ENCODE results near the gene TBC1D22A.

The TBC1D22A gene

GRCh38 chr22:47019012-47019790 lies 256.8 kb downstream of the TBC1D22A start:
- DNase-seq, result no peak

DNA sequence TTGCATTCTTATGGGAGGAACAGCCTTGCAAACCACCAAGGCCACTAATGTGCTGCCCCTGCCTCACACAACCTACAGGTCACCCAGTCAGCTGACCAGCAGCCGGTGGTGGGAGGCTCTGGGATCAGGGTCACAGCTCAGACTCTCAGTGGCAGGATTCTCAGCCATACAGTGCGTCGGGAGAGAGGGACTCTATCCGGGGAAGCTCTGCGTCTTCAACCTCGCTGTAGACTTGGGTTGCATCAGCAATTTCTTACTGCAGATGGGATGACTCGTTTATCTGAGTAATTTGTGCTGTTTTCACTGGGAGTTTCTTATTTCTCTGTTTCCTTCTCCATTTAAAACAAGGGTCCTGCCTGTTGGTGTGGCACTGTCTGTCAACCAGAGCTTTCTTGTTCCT lies 257.7 kb downstream of the TBC1D22A start:
- no peak for DNase-seq

DNA sequence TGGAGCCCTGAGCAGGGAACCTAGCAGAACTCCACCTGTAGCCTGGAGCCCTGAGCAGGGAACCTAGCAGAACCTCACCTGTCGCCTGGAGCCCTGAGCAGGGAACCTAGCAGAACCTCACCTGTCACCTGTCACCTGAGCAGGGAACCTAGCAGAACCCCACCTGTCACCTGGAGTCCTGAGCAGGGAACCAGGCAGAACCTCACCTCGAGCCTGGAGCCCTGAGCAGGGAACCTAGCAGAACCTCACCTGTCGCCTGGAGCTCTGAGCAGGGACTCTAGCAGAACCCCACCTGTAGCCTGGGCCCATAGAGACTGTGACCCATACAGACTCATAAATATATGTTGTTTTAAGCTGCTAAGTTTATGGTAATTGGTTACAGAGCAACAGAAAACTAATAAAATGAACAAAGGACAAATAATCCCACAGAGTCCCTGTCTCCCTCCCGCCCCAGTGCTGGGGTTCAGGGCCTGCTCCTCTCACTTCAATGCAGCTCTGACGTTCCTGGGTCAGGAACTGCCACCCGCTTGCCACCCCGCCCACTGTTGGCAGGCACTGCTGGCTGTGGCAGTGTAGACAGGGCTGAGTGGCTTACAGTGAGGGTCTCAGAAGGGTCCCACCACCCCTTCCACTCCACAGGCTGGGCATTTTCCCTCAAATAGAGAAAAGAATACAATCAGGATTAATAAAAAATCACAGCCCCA lies 259.1 kb downstream of the TBC1D22A start:
- no peak for DNase-seq

- DNase-seq, result no peak
Observed at GRCh38 chr22:47022075-47022473, 259.6 kb downstream of the TBC1D22A start.

- DNase-seq, result no peak
Observed at GRCh38 chr22:47022475-47022874, 260.0 kb downstream of the TBC1D22A start.

GRCh38 chr22:47023871-47024270 lies 261.4 kb downstream of the TBC1D22A start:
- DNase-seq, result no peak

DNA sequence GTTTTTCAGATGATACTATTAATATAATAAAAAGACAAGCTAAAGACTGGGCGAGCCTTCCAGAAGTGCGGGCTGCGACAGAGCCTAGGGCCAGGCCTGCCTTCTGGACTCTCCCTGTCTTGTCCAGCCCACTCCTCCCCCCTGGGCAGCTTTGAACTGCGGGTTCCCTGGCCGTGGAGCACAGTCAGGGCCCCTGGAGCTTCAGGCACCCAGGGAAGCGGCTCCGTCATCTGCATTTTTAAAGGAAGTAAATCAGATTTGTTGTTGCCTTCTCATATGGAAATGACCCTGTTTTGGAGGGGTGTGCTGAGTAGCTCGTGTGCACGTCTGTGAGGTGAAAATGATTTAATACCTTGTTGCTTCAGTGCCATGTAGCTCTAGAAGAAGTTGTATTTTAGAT lies 265.3 kb downstream of the TBC1D22A start:
- DNase-seq, result no peak

DNA sequence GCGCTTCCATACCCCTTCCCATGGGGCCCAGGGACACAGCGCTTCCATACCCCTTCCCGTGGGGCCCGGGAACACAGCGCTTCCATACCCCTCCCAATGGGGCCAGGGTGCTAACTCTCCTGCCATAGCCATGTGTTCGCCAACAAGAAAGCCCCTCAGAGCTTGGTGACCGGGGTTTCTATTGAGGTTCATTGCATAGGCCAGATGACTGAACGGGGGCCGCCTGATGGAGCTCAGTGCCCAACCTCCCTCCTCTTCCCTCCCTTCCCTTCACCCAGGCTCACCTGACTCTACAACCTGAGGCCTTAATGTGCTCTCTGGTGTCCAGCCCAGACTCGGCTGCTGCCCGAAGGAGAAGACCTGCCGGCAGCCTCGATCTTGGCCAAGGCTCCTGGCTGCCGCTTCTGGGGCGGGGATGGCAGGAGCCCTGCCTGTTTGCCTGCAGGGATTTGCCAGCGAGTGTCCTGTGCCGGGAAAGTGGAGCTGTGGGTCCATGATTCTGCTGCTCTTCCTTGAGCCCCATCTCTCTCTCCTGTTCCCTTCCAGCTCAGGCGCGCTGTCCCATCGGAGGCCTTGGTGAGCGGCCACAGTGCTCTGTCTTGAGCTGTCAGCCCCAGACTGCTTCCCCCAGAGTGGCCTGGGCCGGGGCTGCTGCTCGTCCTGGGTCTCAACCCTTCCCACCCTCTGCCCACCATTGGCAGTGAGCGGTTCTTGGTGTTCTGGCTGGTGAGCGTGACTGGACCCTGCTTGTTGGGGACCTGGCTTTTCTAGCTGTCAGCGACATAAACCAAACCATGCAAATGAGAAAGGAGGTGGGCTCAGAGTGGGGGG lies 267.0 kb downstream of the TBC1D22A start:
- DNase-seq, result no peak

DNA sequence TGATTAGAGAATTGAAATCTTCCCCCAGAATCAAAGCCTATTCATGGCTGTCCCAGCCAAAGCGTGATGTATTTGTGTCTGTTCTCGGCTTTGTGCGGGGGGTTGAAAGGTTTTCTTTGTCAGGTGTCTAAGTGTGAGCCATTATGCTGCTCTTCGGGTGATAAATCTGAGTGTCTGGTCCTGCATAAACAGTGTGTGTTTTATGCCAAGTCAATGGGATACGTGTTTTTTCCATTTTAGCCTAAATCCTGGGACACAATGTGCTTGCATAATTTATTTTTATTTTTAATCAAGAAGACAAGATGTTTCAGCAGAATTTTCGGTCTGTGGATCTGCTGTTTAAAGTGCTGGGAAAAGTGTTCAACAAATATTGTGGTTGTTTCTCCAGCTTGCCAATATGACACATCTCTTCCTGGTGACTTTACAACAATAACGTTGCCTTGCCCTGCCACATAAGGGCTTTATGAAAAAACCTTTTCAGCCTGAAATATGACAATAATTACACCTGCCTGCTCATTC lies 267.8 kb downstream of the TBC1D22A start:
- no peak for DNase-seq

DNA sequence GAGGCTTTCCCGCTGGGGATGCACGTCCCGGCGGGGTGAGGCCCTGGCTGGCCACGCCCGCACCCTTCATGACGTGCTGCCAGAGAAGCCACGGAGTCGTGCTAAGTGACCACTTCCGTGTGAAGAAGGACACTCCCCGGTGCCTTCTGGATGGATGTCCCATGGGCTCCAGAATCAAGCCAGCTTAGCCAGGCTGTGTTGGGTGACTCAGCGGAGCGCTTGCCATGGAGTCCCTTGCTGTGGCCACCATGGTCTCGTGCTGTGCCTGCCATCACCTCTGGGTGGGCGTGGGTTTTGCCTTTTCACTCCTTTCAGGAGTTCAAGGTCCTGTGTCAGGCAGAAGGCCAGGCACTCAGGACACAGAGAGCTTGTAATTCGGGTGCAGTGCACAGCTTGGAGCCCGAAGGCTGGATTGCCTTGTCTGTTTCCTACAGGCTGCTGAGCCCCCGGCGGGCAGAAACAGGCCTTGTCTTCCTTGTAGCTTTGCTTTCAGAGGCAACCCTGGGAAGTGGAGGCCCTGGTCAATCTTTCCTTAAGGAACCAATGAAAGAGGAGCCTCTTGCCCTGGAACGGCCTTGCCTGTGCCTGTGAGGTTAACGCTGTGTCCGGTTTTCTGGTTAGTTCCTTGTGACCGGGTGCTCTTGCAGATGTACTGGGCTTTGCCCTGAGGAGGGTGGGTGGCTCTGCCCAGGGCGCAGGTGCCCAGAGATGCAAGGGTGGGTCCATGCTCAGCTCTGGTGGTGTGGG lies 268.6 kb downstream of the TBC1D22A start:
- DNase-seq, result no peak

GRCh38 chr22:47031628-47031915 lies 269.1 kb downstream of the TBC1D22A start:
- no peak for DNase-seq

DNA sequence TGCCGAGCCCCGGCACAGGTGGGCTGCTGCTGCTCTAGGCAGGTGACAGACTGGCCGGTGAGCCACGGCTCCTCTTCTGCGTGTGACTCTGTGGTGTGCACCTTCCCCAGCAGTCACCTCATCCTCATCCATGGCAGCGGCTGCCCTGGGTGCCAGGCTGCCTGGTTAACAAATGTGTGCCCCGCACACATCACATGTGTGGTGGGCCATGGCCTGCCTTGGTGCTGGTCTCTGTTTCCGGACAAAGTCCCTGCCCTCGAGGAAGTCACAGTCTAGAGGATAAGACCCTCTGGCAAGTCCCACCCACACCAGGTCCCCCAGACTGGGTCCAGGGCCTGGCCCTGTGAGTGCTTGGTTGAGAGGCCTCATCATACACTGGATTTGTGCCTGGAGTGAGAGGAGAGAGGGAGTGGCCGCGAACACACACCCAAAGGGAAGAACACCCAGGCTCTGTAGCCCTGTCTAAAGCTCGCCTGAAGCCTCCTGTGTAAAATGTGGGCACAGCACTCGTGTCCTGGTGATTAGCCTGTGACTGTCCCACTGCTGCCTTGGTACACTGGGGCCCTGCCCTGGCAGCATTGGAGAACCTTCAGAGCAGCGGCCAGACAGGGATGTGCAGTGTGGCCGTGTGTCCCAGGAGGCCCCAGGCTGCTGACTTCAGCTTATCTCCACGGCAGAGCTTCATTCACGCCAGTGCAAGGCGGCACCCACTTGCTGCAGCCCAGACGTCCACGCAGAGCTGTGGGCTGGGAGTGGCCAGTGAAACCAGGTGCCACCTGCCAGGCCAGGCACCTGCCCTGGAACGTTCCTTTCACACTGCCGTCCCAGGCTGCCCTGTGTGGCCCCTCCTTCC lies 269.9 kb downstream of the TBC1D22A start:
- no peak for DNase-seq

- no peak for DNase-seq
Observed at GRCh38 chr22:47032956-47033647, 270.7 kb downstream of the TBC1D22A start.

- DNase-seq, result no peak
Observed at GRCh38 chr22:47033648-47034000, 271.2 kb downstream of the TBC1D22A start.

- DNase-seq, result no peak
Observed at GRCh38 chr22:47034076-47034808, 271.8 kb downstream of the TBC1D22A start.

- no peak for DNase-seq
Observed at GRCh38 chr22:47034905-47035419, 272.5 kb downstream of the TBC1D22A start.

GRCh38 chr22:47035425-47035881 lies 273.0 kb downstream of the TBC1D22A start:
- DNase-seq, result no peak

DNA sequence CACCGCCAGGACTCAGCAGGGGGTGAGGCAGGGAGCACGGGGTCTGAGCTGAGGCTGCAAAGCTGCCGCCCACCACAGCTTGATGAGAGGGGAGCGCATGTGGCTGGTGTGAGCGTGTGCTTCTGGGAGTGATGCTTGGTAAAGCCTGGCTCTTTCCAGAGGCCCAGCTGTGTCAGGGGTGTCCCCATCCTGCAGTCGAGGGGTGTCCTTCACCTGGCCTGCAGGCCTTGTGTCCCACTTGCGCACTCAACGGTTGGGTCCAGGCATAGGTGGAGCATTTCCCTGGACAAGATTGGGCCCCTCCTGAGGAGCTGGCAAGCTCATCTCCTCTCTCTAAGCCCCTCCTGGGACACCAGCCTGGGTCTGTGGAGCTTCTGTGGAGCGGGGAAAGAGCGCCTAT lies 273.9 kb downstream of the TBC1D22A start:
- DNase-seq, result no peak

- no peak for DNase-seq
Observed at GRCh38 chr22:47036936-47037485, 274.6 kb downstream of the TBC1D22A start.

Measured in activated CD4-positive, alpha-beta T cell treated with anti-CD3 and anti-CD28 coated beads, Interleukin-10, Interleukin-2, amounts not matched to agents 100 ng/mL and 50 ng/mL, durations not matched to agents 16 hours and 8 hours (primary cell).